HG02938 (cell line): ENCODE measurements around the gene PIGBOS1.

ENCODE experiments used
- ATAC-seq: cut with Tn5 transposase; IDR thresholded peaks from one replicate; pipeline ENCODE4 v1.9.1; 2021; ENCODE audit warnings: mild to moderate bottlenecking, moderate library complexity; ENCODE audit not compliant: unreplicated experiment

Gene PIGBOS1

GRCh38 chr15:55268176-55268695 is 50.7 kb downstream of the PIGBOS1 start:
- no peak for ATAC-seq

- ATAC-seq, result peak; percentile 94
Measured at GRCh38 chr15:55267401-55268175, 51.3 kb downstream of the PIGBOS1 start.
